ENCODE data around the gene MEGF10.
"Not testable (repeated sequence)": the region's sequence is repeated elsewhere in the genome, so short reads cannot be mapped to it uniquely, and the experiment has no call there.

Gene MEGF10

DNA sequence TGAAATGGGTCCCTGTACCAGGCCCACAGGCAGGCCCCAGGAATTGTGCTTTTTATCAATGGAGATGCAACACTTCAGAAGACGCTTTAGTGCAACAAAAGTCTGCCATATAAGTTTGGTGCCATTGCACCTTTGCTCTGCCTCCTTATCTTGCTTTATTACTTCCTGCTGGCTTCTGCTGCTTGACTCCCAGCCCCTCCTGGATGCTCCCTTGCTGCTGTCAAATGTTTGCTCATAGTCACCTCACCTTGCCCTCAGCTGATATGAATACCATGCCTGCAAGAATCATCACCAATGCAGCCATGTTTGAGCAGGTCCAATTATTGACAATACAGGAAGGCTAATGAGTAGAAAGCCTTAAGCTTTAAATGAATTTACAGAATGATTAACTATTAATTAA lies 25.4 kb downstream of the MEGF10 start:
- no peak for DNase-seq (ENCODE audit: extremely low read depth, insufficient read length)
- H3K27me3 ChIP-seq (replicated peaks; ENCODE audit: control insufficient read depth, insufficient read depth, low read length) = no peaks in the 10 kb centered on the region
- no peak for TF ChIP-seq CTCF (IDR thresholded peaks at IDR 0.05; ENCODE audit: insufficient read depth, low read length, poor library complexity, severe bottlenecking)
- H3K36me3 ChIP-seq (ENCODE audit: control insufficient read depth, insufficient read depth, low read length) = no peaks in the 10 kb centered on the region
- H3K4me3 ChIP-seq (replicated peaks; ENCODE audit: low read depth, low read length) = no peak overlapping the region

GRCh38 chr5:127317385-127317784 lies 26.8 kb downstream of the MEGF10 start:
- H3K27me3 ChIP-seq (replicated peaks; ENCODE audit: control insufficient read depth, insufficient read depth, low read length); H3K4me3 ChIP-seq (replicated peaks; ENCODE audit: low read depth, low read length); H3K36me3 ChIP-seq (ENCODE audit: control insufficient read depth, insufficient read depth, low read length); DNase-seq (ENCODE audit: extremely low read depth, insufficient read length): not testable (repeated sequence)

DNA sequence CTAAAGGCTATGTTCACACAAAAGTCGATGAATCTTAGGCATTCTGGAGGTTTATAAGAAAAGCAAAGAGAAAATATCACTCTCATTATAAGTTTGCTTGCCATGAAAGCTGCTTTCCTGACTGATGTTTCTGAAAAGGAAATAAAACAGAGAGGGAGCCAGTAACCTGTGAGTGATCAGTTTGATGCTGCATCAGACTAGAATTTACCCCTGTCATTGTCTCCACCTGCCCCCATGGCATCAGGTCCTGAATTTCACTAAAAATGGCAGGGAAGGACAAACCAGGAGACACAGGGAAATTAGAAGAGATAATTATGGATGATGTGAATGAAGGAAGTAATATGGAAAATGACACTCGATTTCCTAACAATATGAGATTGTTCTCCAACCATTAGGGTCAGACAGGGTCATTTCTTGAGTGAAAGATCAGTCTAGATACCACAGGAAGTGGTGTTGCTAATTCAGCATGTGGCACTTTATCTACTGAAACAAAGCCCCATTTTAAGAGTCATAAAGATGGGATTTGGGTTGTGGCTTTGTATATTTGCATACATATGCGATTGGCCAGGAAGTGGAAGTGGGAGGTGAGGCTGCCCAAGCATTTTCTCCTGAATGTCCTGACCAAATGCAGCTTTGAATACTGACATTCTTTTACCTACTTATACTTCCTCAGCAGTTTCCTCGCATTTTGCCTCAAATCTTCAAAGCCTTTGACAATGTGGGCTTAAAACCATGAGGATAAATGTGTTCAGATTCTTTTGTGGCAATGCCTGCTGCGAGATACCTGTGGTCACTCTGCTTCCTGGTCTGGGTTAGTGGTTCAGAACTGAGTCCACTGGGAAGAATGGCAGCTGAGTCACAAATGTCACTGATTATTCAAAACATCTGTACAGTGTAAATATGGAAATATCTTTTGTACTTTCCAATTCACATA lies 29.7 kb downstream of the MEGF10 start:
- no peak overlapping the region for H3K4me3 ChIP-seq (replicated peaks; ENCODE audit: low read depth, low read length)
- TF ChIP-seq CTCF (IDR thresholded peaks at IDR 0.05; ENCODE audit: insufficient read depth, low read length, poor library complexity, severe bottlenecking) = no peak
- H3K27me3 ChIP-seq (replicated peaks; ENCODE audit: control insufficient read depth, insufficient read depth, low read length) = no peaks in the 10 kb centered on the region
- peak; percentile 31 for DNase-seq (ENCODE audit: extremely low read depth, insufficient read length)
- H3K36me3 ChIP-seq (ENCODE audit: control insufficient read depth, insufficient read depth, low read length) = no peaks in the 10 kb centered on the region

DNA sequence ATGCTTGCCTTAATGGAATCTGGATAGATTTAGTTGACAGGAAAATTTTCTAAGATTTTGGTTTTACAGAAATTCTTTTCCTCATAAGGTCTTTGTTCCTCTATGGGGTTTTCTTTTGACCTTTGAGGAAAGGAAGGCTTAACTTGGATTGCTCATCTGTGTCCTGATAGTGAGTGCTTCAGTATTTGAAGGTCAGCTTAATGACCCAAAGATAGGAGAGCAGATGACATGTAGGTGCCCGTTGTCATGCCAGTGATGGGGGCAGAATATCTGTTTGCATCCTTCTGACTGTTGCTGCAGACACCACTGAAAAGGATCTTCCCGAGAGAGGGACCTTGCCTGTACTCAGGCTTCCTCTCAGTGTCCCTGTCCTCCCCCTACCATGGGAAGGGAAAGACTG lies 30.9 kb downstream of the MEGF10 start:
- Histone ChIP-seq H3K27me3 (replicated peaks; ENCODE audit: control insufficient read depth, insufficient read depth, low read length) (no peaks in the 10 kb centered on the region), H3K4me3 (replicated peaks; ENCODE audit: low read depth, low read length) (no peak overlapping the region), H3K36me3 (ENCODE audit: control insufficient read depth, insufficient read depth, low read length) (no peaks in the 10 kb centered on the region)
- TF ChIP-seq CTCF (IDR thresholded peaks at IDR 0.05; ENCODE audit: insufficient read depth, low read length, poor library complexity, severe bottlenecking) = no peak
- DNase-seq (ENCODE audit: extremely low read depth, insufficient read length) = no peak

DNA sequence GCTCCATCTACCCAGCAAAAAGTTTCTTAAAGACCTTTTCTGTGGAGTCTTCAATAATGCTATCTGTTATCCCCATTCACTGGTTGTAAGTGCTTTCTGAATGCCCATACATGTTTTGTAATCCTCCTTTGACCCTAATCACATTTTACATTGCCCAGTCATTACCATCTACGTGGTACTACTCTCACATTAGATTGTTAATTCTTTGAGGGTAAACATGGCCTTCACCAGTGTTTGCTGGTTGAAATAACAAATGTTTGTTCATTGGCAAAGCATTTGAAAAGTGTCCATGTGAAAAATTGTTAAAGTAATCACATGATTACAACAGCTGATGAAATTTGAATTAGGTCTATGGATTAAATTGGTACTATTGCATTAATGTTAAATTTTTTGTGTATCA lies 31.8 kb downstream of the MEGF10 start:
- H3K4me3 ChIP-seq (replicated peaks; ENCODE audit: low read depth, low read length) = no peak overlapping the region
- no peaks in the 10 kb centered on the region for H3K36me3 ChIP-seq (ENCODE audit: control insufficient read depth, insufficient read depth, low read length)
- no peaks in the 10 kb centered on the region for H3K27me3 ChIP-seq (replicated peaks; ENCODE audit: control insufficient read depth, insufficient read depth, low read length)
- TF ChIP-seq CTCF (IDR thresholded peaks at IDR 0.05; ENCODE audit: insufficient read depth, low read length, poor library complexity, severe bottlenecking) = no peak
- no peak for DNase-seq (ENCODE audit: extremely low read depth, insufficient read length)

- no peak overlapping the region for H3K4me3 ChIP-seq (replicated peaks; ENCODE audit: low read depth, low read length)
- no peaks in the 10 kb centered on the region for H3K36me3 ChIP-seq (ENCODE audit: control insufficient read depth, insufficient read depth, low read length)
- H3K27me3 ChIP-seq (replicated peaks; ENCODE audit: control insufficient read depth, insufficient read depth, low read length) = no peaks in the 10 kb centered on the region
- TF ChIP-seq CTCF (IDR thresholded peaks at IDR 0.05; ENCODE audit: insufficient read depth, low read length, poor library complexity, severe bottlenecking) = no peak
- DNase-seq (ENCODE audit: extremely low read depth, insufficient read length) = no peak
Measured at GRCh38 chr5:127324756-127325155, 34.2 kb downstream of the MEGF10 start.

Data from GM06990 (cell line).